HG03103 (cell line): ENCODE measurements around the gene FREM2.

Experiments used
- ATAC-seq: cut with Tn5 transposase; IDR thresholded peaks from one replicate; pipeline ENCODE4 v1.9.1; 2021; ENCODE audit warnings: low read depth; ENCODE audit not compliant: unreplicated experiment

Gene FREM2

GRCh38 chr13:38821770-38822551 lies 135.1 kb downstream of the FREM2 start:
- ATAC-seq, result no peak

- no peak for ATAC-seq
Measured at GRCh38 chr13:38824342-38824741, 137.5 kb downstream of the FREM2 start.

- no peak for ATAC-seq
Measured at GRCh38 chr13:38826182-38826813, 139.4 kb downstream of the FREM2 start.

GRCh38 chr13:38830442-38831045 lies 143.7 kb downstream of the FREM2 start:
- no peak for ATAC-seq

GRCh38 chr13:38844581-38844980 lies 157.7 kb downstream of the FREM2 start:
- no peak for ATAC-seq

GRCh38 chr13:38848360-38848759 lies 161.5 kb downstream of the FREM2 start:
- ATAC-seq, result no peak

- no peak for ATAC-seq
Measured at GRCh38 chr13:38849315-38849714, 162.4 kb downstream of the FREM2 start.

- ATAC-seq, result peak; percentile 44
Measured at GRCh38 chr13:38850868-38851626, 164.2 kb downstream of the FREM2 start.

- no peak for ATAC-seq
Measured at GRCh38 chr13:38854226-38854625, 167.3 kb downstream of the FREM2 start.

- ATAC-seq, result no peak
Measured at GRCh38 chr13:38856065-38856464, 169.2 kb downstream of the FREM2 start.

GRCh38 chr13:38862443-38862842 lies 175.6 kb downstream of the FREM2 start:
- ATAC-seq, result no peak

- ATAC-seq, result no peak
Measured at GRCh38 chr13:38863536-38863935, 176.7 kb downstream of the FREM2 start.

GRCh38 chr13:38866649-38867048 lies 179.8 kb downstream of the FREM2 start:
- no peak for ATAC-seq

- ATAC-seq, result no peak
Measured at GRCh38 chr13:38868399-38868798, 181.5 kb downstream of the FREM2 start.

- ATAC-seq, result no peak
Measured at GRCh38 chr13:38868870-38869269, 182.0 kb downstream of the FREM2 start.

GRCh38 chr13:38871275-38871674 lies 184.4 kb downstream of the FREM2 start:
- ATAC-seq, result no peak

GRCh38 chr13:38872693-38873092 lies 185.8 kb downstream of the FREM2 start:
- ATAC-seq, result peak; percentile 86

- no peak for ATAC-seq
Measured at GRCh38 chr13:38875186-38875875, 188.5 kb downstream of the FREM2 start.

- ATAC-seq, result no peak
Measured at GRCh38 chr13:38879278-38879677, 192.4 kb downstream of the FREM2 start.

GRCh38 chr13:38879786-38880185 lies 192.9 kb downstream of the FREM2 start:
- ATAC-seq, result no peak
